Subcutaneous abdominal adipose tissue (tissue), 5 donors: ENCODE measurements around the gene MYO10.
A peak's percentile ranks its signal among the peaks of the same experiment; 100 is the strongest.
"Not testable (repeated sequence)": the region's sequence is repeated elsewhere in the genome, so short reads cannot be mapped to it uniquely, and the experiment has no call there.

Experiments used
- H3K27ac ChIP-seq: one replicate; pipeline ENCODE4 v1.7.0; 2013; ENCODE audit warnings: low read depth, mild to moderate bottlenecking, inconsistent platforms, low read length, moderate library complexity
- H3K27me3 ChIP-seq, 5 donors: one replicate each; pipeline ENCODE4 v1.7.0; 2013; ENCODE audit warnings: low read length in 5 of 5, inconsistent platforms in 1 of 5; ENCODE audit not compliant: control insufficient read depth in 5 of 5, insufficient read depth in 4 of 5
- H3K36me3 ChIP-seq, 5 donors: one replicate each; pipeline ENCODE4 v1.7.0; 2013; ENCODE audit warnings: low read length in 5 of 5; ENCODE audit not compliant: control insufficient read depth in 5 of 5, insufficient read depth in 5 of 5
- H3K4me1 ChIP-seq, 5 donors: one replicate each; pipeline ENCODE4 v1.7.0; 2013; ENCODE audit warnings: low read length in 5 of 5, mild to moderate bottlenecking in 3 of 5, moderate library complexity in 1 of 5; ENCODE audit not compliant: control insufficient read depth in 5 of 5, insufficient read depth in 5 of 5
- H3K4me3 ChIP-seq, 5 donors: one replicate each; pipeline ENCODE4 v1.7.0; 2013; ENCODE audit warnings: low read length in 5 of 5, low read depth in 1 of 5
- H3K9ac ChIP-seq, 5 donors: one replicate each; pipeline ENCODE4 v1.7.0; 2013; ENCODE audit warnings: low read length in 5 of 5, mild to moderate bottlenecking in 4 of 5, moderate library complexity in 3 of 5
- H3K9me3 ChIP-seq, 5 donors: one replicate each; pipeline ENCODE4 v1.7.0; 2013; ENCODE audit warnings: low read length in 5 of 5; ENCODE audit not compliant: control insufficient read depth in 5 of 5
- donor health status: healthy.
- donor health status: healthy.
- donor health status: healthy.
- donor health status: healthy.
- donor health status: healthy.

Gene MYO10

GRCh38 chr5:16665601-16666000 lies 270.5 kb downstream of the MYO10 start:
- Histone ChIP-seq H3K9ac (no peak overlapping the region), H3K9me3 (no peaks in the 10 kb centered on the region), H3K27ac (no peak overlapping the region), H3K4me1 (peaks cover 0 to 40% (median 13%) of the 10 kb centered on the region in 5 donors), H3K36me3 (peaks cover 0 to 21% (median 12%) of the 10 kb centered on the region in 5 donors), H3K4me3 (no peak overlapping the region), H3K27me3 (no peaks in the 10 kb centered on the region)

GRCh38 chr5:16664368-16664767 lies 271.7 kb downstream of the MYO10 start:
- H3K4me1 ChIP-seq: peaks cover 0 to 29% (median 13%) of the 10 kb centered on the region in 5 donors
- peaks cover 0 to 16% (median 9%) of the 10 kb centered on the region in 5 donors for H3K36me3 ChIP-seq
- H3K27ac ChIP-seq: no peak overlapping the region

GRCh38 chr5:16663840-16664239 lies 272.2 kb downstream of the MYO10 start:
- Histone ChIP-seq H3K4me3 (no peak overlapping the region), H3K9ac (no peak overlapping the region), H3K27ac (no peak overlapping the region), H3K9me3 (no peaks in the 10 kb centered on the region), H3K4me1 (peaks cover 0 to 27% (median 13%) of the 10 kb centered on the region in 5 donors), H3K27me3 (no peaks in the 10 kb centered on the region), H3K36me3 (peaks cover 0 to 16% (median 8%) of the 10 kb centered on the region in 5 donors)

More at GRCh38 chr5:16664368-16664767, 271.7 kb downstream of the MYO10 start:
- Histone ChIP-seq H3K9ac (no peak overlapping the region), H3K9me3 (no peaks in the 10 kb centered on the region), H3K27me3 (no peaks in the 10 kb centered on the region), H3K4me3 (no peak overlapping the region)

- no peak overlapping the region for H3K4me3 ChIP-seq
- H3K36me3 ChIP-seq: peaks cover 0 to 10% (median 3%) of the 10 kb centered on the region in 5 donors
- no peaks in the 10 kb centered on the region for H3K27me3 ChIP-seq
- peaks cover 0 to 4% (median 0%) of the 10 kb centered on the region in 5 donors for H3K9me3 ChIP-seq
- no peak overlapping the region for H3K27ac ChIP-seq
- H3K9ac ChIP-seq: no peak overlapping the region
- H3K4me1 ChIP-seq: peaks cover 0 to 12% (median 10%) of the 10 kb centered on the region in 5 donors
Observed at GRCh38 chr5:16661713-16662112, 274.4 kb downstream of the MYO10 start.

- Histone ChIP-seq H3K27ac (no peak overlapping the region), H3K27me3 (no peaks in the 10 kb centered on the region), H3K4me1 (peaks cover 0 to 9% (median 7%) of the 10 kb centered on the region in 5 donors), H3K9ac (no peak overlapping the region), H3K4me3 (no peak overlapping the region), H3K9me3 (peaks cover 0 to 4% (median 0%) of the 10 kb centered on the region in 5 donors), H3K36me3 (peaks cover 0 to 10% (median 0%) of the 10 kb centered on the region in 5 donors)
Observed at GRCh38 chr5:16660982-16661381, 275.1 kb downstream of the MYO10 start.

- H3K9ac ChIP-seq: no peak overlapping the region
- H3K4me3 ChIP-seq: no peak overlapping the region
- peaks cover 0 to 9% (median 6%) of the 10 kb centered on the region in 5 donors for H3K4me1 ChIP-seq
- peaks cover 0 to 4% (median 0%) of the 10 kb centered on the region in 5 donors for H3K9me3 ChIP-seq
- no peaks in the 10 kb centered on the region for H3K27me3 ChIP-seq
- H3K36me3 ChIP-seq: peaks cover 0 to 9% (median 0%) of the 10 kb centered on the region in 5 donors
- H3K27ac ChIP-seq: no peak overlapping the region
Observed at GRCh38 chr5:16659536-16659935, 276.6 kb downstream of the MYO10 start.

- Histone ChIP-seq H3K36me3 (no peaks in the 10 kb centered on the region), H3K9ac (peak overlapping the region in 2 of 5 donors; percentile 6 to 11), H3K4me1 (peaks cover 0 to 9% (median 6%) of the 10 kb centered on the region in 5 donors), H3K9me3 (peaks cover 0 to 4% (median 0%) of the 10 kb centered on the region in 5 donors), H3K27me3 (no peaks in the 10 kb centered on the region), H3K27ac (peak overlapping the region; percentile 67), H3K4me3 (no peak overlapping the region)
Observed at GRCh38 chr5:16656561-16657191, 279.4 kb downstream of the MYO10 start.

- no peak overlapping the region for H3K27ac ChIP-seq
- no peaks in the 10 kb centered on the region for H3K27me3 ChIP-seq
- H3K9me3 ChIP-seq: peaks cover 0 to 4% (median 0%) of the 10 kb centered on the region in 5 donors
- no peaks in the 10 kb centered on the region for H3K36me3 ChIP-seq
- H3K4me3 ChIP-seq: no peak overlapping the region
- H3K9ac ChIP-seq: no peak overlapping the region
- H3K4me1 ChIP-seq: peaks cover 0 to 9% (median 6%) of the 10 kb centered on the region in 5 donors
Observed at GRCh38 chr5:16654647-16655334, 281.3 kb downstream of the MYO10 start.

GRCh38 chr5:16648739-16649138 lies 287.3 kb downstream of the MYO10 start:
- not testable (repeated sequence) for H3K9me3 ChIP-seq, H3K4me3 ChIP-seq, H3K27ac ChIP-seq, H3K36me3 ChIP-seq, H3K27me3 ChIP-seq, H3K9ac ChIP-seq, H3K4me1 ChIP-seq

GRCh38 chr5:16644301-16644889 lies 291.7 kb downstream of the MYO10 start:
- Histone ChIP-seq H3K4me1 (no peaks in the 10 kb centered on the region), H3K27ac (no peak overlapping the region), H3K9me3 (no peaks in the 10 kb centered on the region), H3K4me3 (no peak overlapping the region), H3K36me3 (no peaks in the 10 kb centered on the region), H3K27me3 (no peaks in the 10 kb centered on the region), H3K9ac (no peak overlapping the region)
